Measurements from ENCODE around the gene ZNHIT2. TPM values are rescaled to one million over a fixed set of nuclear protein-coding genes. Genes with fewer than 3 reads are reported as not detected.
A peak's percentile ranks its signal among the peaks of the same experiment; 100 is the strongest.

The ZNHIT2 gene
- total and polyA plus RNA-seq, 2 of the 13 experiments (the other 11 are each of a cell fraction or from before 2014, with no cell fraction given), result 1.1 to 6.5 TPM

- Histone ChIP-seq H3K4me3 (replicated peaks in 1 of 3; ENCODE audit: insufficient read depth in 1 of 3, low read depth in 2 of 3, low read length in 3 of 3) (no peak overlapping the region), H3K27me3 (ENCODE audit: control insufficient read depth in 1 of 2, insufficient read depth in 2 of 2, low read length in 2 of 2) (no peaks in the 10 kb centered on the region; a peak in 1 of 5 replicates), H3K4me2 (ENCODE audit: low read depth, low read length) (no peak overlapping the region), H2AFZ (ENCODE audit: low read length) (no peak overlapping the region), H3K4me1 (ENCODE audit: insufficient read depth, low read length) (peaks cover 14% of the 10 kb centered on the region), H3K36me3 (replicated peaks in 1 of 2; ENCODE audit: control insufficient read depth in 1 of 2, insufficient read depth in 2 of 2, low read length in 2 of 2) (peaks cover 47 to 72% of the 10 kb centered on the region in 2 experiments), H4K20me1 (ENCODE audit: insufficient read depth, low read length) (peaks cover 17% of the 10 kb centered on the region), H3K9me3 (ENCODE audit: low read length) (no peaks in the 10 kb centered on the region), H3K79me2 (ENCODE audit: insufficient read depth, low read length) (peaks cover 29% of the 10 kb centered on the region), H3K9ac (ENCODE audit: insufficient read depth, low read depth, low read length) (no peak overlapping the region), H3K27ac (ENCODE audit: extremely low read length, insufficient read depth, low read length) (no peak overlapping the region)
- ChIA-PET CTCF (ENCODE audit: low intra/inter-chr PET ratio, low total read pairs) (no interaction called here), POLR2A (interaction anchor here (0.7 to 2.8 kb wide), 6 partner anchors 8 to 116 kb away, joined by 3 to 20 read pairs (median 6); partner anchors contain the start of genes ARL2, CAPN1, FAU and MRPL49)
- DNase-seq (ENCODE audit: low spot score) (no peak), FAIRE-seq (no peak), ATAC-seq (no peak)
- intact Hi-C loops (cut with micrococcal nuclease; ENCODE audit: unreplicated experiment), result no loop called here
- WGBS (ENCODE audit: low lambda C conversion rate), result 99% methylated on average over 7 of the region's 13 CpGs
- in situ Hi-C loops (cut with HindIII; ENCODE audit: extremely low pct_ligation_motif_present, low pct_unique_long_range_greater_than_20kb), result no loop called here
- TF ChIP-seq POLR2A (IDR thresholded peaks at IDR 0.05; ENCODE audit: insufficient read depth in 1 of 2, low read depth in 2 of 2, low read length in 2 of 2) (peak in 1 of 2 experiments; percentile 35; a peak in 1 of 4 replicates), RBFOX2 (IDR thresholded peaks at IDR 0.05; ENCODE audit: low read depth, low read length) (peak; percentile 63), DDIT3 (CRISPR knock-in tag; IDR thresholded peaks at IDR 0.05) (no peak), AGO2 (optimal IDR thresholded peaks at IDR 0.05; ENCODE audit: low read depth, low read length) (peak; percentile 93), AGO1 (IDR thresholded peaks at IDR 0.05; ENCODE audit: low read depth, low read length, poor library complexity, severe bottlenecking) (peak; percentile 41), ADNP (CRISPR knock-in tag; IDR thresholded peaks at IDR 0.05) (no peak)
- TF ChIP-seq, protein P1, sequence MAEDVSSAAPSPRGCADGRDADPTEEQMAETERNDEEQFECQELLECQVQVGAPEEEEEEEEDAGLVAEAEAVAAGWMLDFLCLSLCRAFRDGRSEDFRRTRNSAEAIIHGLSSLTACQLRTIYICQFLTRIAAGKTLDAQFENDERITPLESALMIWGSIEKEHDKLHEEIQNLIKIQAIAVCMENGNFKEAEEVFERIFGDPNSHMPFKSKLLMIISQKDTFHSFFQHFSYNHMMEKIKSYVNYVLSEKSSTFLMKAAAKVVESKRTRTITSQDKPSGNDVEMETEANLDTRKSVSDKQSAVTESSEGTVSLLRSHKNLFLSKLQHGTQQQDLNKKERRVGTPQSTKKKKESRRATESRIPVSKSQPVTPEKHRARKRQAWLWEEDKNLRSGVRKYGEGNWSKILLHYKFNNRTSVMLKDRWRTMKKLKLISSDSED (CRISPR knock-in tag; IDR thresholded peaks at IDR 0.05), result no peak
- no TSS peak for BruUV-seq (replicated peaks)
These were observed 12.3 kb upstream of the ZNHIT2 start for GRCh38 chr11:65129649-65130441.
